Activated CD4-positive, alpha-beta memory T cell treated with anti-CD3 and anti-CD28 coated beads for 36 hours (primary cell): ENCODE results near the gene TRPV5. TPM values are rescaled to one million over a fixed set of nuclear protein-coding genes. Genes with fewer than 3 reads are reported as not detected.

ENCODE experiments used
- CTCF ChIA-PET: fragments of 350-600 bp; sonication (Branson Sonifier 250); formaldehyde crosslinking; loops from one replicate; lab custom pipeline; 2021; ENCODE audit warnings: antibody characterized with exemption, inconsistent platforms; lab: Charles Lee
- POLR2A ChIA-PET: fragments of 350-600 bp; sonication (Branson Sonifier 250); formaldehyde crosslinking; loops from one replicate; lab custom pipeline; 2021; ENCODE audit warnings: antibody characterized with exemption; lab: Charles Lee
- DNase-seq: peaks from one replicate; pipeline ENCODE4 v3.0.0-alpha.2; 2020
- H3K27ac Mint-ChIP-seq: one replicate; pipeline ENCODE4 v1.8.0; 2021; ENCODE audit warnings: mixed read lengths
- H3K27me3 Mint-ChIP-seq: one replicate; pipeline ENCODE4 v1.8.0; 2021; ENCODE audit warnings: mixed read lengths
- H3K36me3 Mint-ChIP-seq: one replicate; pipeline ENCODE4 v1.8.0; 2021; ENCODE audit warnings: mixed read lengths
- H3K4me1 Mint-ChIP-seq: one replicate; pipeline ENCODE4 v1.8.0; 2021; ENCODE audit warnings: low read depth, mixed read lengths
- H3K4me3 Mint-ChIP-seq: one replicate; pipeline ENCODE4 v1.8.0; 2021; ENCODE audit warnings: mild to moderate bottlenecking, mixed read lengths
- H3K9me3 Mint-ChIP-seq: one replicate; pipeline ENCODE4 v1.8.0; 2021; ENCODE audit warnings: mixed read lengths
- intact Hi-C: fragments of 100-400 bp; cut with micrococcal nuclease; formaldehyde crosslinking; loops from one replicate; pipeline ENCODE4 v1.15.1; 2023
- total RNA-seq, 2 experiments: library from RNA; stranded (reverse); gene quantifications; one replicate each; pipeline ENCODE4 v1.2.3, GENCODE V29; 2021

Gene TRPV5
- total RNA-seq, 2 experiments from 2014 or later: not detected

GRCh38 chr7:142880876-142881505 lies 52.6 kb downstream of the TRPV5 start:
- Mint-ChIP-seq H3K27ac (no peak overlapping the region), H3K9me3 (no peaks in the 10 kb centered on the region), H3K27me3 (peaks cover 2% of the 10 kb centered on the region), H3K4me3 (no peak overlapping the region), H3K4me1 (no peaks in the 10 kb centered on the region), H3K36me3 (no peaks in the 10 kb centered on the region)
- intact Hi-C loops: loop anchor here (1.0 kb wide), 3 partner anchors 27 to 334 kb away; no protein-coding TSS in a partner anchor
- peak; percentile 59 for DNase-seq
- ChIA-PET POLR2A (no interaction called here), CTCF (interaction anchor here (0.6 to 3.6 kb wide), 32 partner anchors 9 to 1358 kb away, joined by 3 to 35 read pairs (median 3); partner anchors contain the start of gene TAS2R40)

DNA sequence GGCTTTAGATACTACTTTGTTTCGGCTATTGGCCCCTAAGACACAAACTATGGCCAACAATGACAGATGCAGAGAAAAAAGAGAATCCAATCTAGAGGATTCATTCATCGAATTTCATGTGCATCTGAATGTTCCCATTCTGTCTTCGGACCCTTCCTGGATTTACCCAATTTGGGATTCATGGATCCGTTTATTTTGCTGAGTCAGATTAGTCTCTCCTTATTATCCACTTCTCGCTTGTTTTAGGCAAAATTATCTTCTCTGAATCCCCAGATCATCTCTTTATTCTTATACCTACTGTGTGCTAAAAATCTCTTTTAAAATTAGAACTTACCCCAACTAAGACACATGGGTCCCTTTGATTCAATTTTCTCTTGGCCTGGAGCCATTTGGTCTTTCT lies 54.5 kb downstream of the TRPV5 start:
- no peak for DNase-seq
- H3K9me3 Mint-ChIP-seq: no peaks in the 10 kb centered on the region
- no peak overlapping the region for H3K27ac Mint-ChIP-seq
- H3K4me1 Mint-ChIP-seq: no peaks in the 10 kb centered on the region
- no peak overlapping the region for H3K4me3 Mint-ChIP-seq
- H3K36me3 Mint-ChIP-seq: no peaks in the 10 kb centered on the region
- H3K27me3 Mint-ChIP-seq: peaks cover 2% of the 10 kb centered on the region
- POLR2A ChIA-PET: no interaction called here
- intact Hi-C loops: no loop called here
- CTCF ChIA-PET: interaction anchor here (1.0 to 3.6 kb wide), 6 partner anchors 13 to 336 kb away, joined by 3 to 35 read pairs (median 4); partner anchors contain the start of gene EPHB6

DNA sequence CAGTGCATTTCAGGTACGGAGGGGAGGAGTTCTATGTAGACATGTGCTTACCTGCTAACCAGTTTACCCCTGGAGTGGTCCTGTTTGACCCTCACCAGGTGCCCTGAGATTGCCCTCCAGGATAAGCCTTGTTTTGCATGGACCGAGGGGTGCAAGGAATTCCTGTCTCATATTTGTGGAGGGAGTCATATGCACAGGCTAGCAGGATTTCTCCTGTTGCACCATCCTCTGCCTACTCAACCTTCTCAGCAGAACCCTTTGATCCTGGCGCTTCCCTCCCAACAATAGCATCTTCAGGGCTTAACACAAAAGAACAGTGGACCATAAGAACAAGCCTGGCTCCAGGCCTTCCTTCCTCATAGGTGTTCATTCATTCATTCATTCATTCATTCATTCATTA lies 55.2 kb downstream of the TRPV5 start:
- H3K4me1 Mint-ChIP-seq: no peaks in the 10 kb centered on the region
- DNase-seq: no peak
- intact Hi-C loops: no loop called here
- no peak overlapping the region for H3K27ac Mint-ChIP-seq
- POLR2A ChIA-PET: no interaction called here
- H3K36me3 Mint-ChIP-seq: no peaks in the 10 kb centered on the region
- H3K4me3 Mint-ChIP-seq: no peak overlapping the region
- no peaks in the 10 kb centered on the region for H3K9me3 Mint-ChIP-seq
- no peaks in the 10 kb centered on the region for H3K27me3 Mint-ChIP-seq
- CTCF ChIA-PET: interaction anchor here (1.0 to 3.6 kb wide), 3 partner anchors 12 to 124 kb away, joined by 3 to 35 read pairs (median 4); no protein-coding TSS in a partner anchor

DNA sequence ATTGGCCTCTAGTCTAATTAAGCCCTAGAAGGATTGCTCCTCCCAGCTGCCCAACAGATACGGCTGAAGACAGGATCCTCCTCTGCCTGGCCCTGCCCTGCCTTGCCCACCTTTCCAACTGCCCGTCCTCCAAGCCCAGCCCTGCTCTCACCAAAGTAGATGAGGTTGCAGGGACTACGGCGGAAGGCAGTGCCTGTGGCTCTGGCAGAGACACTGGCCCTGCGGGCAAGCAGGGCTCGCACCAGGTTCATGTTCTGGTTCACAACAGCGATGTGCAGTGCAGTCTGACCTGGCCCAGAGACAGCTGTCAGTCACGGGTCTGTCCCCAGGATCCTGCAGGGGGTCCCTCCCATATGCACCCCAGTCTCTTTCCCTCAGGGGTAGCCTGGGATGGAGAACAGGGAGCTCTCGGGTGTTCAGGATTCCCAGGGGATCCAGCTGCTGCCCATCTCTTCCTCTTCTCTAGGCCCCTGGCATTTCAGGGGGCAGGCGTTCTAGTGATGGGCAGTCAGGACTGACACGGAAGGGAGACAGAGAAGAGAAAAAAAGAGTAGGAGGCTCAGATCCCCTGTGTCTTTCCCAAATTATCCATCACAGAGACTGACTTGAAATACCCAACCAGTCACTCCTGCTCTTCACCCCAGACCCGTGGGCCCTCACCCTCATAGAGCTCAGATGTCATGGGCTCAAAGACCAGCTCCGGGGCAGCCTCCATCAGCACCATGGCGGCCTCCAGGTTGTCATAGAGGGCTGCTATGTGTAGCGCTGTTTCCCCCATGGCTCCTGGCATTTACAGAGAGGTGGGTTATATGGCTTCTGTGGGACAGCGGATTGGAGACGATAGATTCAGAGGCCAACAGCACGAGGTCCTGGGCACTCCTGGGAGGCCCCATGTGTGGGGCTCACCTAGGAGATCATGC lies 56.3 kb downstream of the TRPV5 start:
- H3K4me1 Mint-ChIP-seq: no peaks in the 10 kb centered on the region
- H3K27ac Mint-ChIP-seq: no peak overlapping the region
- H3K27me3 Mint-ChIP-seq: no peaks in the 10 kb centered on the region
- POLR2A ChIA-PET: no interaction called here
- intact Hi-C loops: no loop called here
- CTCF ChIA-PET: interaction anchor here (0.7 kb wide), 1 partner anchor 23 kb away, joined by 3 read pairs; no protein-coding TSS in a partner anchor
- no peaks in the 10 kb centered on the region for H3K9me3 Mint-ChIP-seq
- DNase-seq: no peak
- no peaks in the 10 kb centered on the region for H3K36me3 Mint-ChIP-seq
- H3K4me3 Mint-ChIP-seq: no peak overlapping the region

DNA sequence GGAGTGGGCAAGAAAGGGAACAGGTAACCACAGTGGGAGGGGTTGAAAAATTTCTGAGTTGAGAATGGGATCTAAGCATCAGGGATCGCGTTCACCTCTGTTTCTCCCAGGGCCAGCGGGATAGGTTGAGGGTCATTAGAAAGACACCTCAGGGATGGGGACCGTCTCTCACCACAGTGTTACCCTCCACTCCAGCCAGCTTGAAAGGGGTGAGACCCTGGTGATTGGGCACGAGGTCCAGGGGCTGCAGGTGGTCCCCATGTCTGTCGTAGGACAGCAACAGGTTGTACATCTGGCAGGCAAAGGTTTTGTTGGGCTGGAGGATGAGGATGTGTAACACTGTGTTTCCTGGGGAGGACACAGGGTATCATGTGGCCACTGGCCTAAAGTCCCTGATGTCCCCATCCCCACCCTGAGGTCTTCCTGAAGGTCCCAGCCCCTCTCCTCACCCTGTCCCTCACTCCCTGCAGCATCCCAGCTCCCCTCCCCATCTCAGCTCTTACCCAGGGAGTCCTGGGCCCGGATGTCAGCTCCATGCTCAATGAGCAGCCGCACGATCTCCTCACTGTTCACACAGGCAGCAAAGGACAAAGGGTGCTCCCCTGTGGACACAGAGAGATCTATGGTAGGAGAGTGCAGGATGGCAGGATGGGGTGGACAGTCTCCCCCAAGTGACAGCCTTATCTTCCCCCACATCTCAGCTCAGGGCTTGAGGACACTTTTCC lies 57.1 kb downstream of the TRPV5 start:
- Mint-ChIP-seq H3K36me3 (no peaks in the 10 kb centered on the region), H3K4me3 (no peak overlapping the region), H3K9me3 (no peaks in the 10 kb centered on the region), H3K27me3 (no peaks in the 10 kb centered on the region), H3K4me1 (no peaks in the 10 kb centered on the region), H3K27ac (no peak overlapping the region)
- ChIA-PET CTCF (no interaction called here), POLR2A (no interaction called here)
- intact Hi-C loops: no loop called here
- no peak for DNase-seq

DNA sequence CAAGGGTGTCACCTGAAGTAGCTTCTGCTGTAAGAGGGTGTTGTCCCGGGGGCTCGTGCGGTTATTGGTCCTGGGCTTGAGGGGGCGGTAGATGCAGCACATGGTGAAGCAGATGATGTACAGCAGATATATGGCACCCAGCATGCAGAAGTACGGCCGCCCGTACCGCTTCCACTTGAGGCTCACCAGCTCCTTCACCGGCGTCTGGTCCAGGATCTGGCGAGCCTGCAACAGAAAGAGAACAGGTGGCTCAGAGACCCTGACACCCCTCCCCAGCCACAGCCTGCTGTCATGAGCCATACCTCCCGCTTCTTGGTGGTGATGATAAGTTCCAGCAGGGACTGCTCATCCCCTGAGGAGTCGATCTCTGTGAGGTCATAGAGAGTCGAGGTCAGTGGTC lies 58.1 kb downstream of the TRPV5 start:
- ChIA-PET CTCF (interaction anchor here (2.7 kb wide), 1 partner anchor 127 kb away, joined by 14 read pairs; no protein-coding TSS in a partner anchor), POLR2A (no interaction called here)
- intact Hi-C loops: no loop called here
- no peak overlapping the region for H3K27ac Mint-ChIP-seq
- H3K36me3 Mint-ChIP-seq: no peaks in the 10 kb centered on the region
- H3K9me3 Mint-ChIP-seq: no peaks in the 10 kb centered on the region
- H3K4me3 Mint-ChIP-seq: no peak overlapping the region
- DNase-seq: no peak
- H3K27me3 Mint-ChIP-seq: no peaks in the 10 kb centered on the region
- H3K4me1 Mint-ChIP-seq: no peaks in the 10 kb centered on the region

DNA sequence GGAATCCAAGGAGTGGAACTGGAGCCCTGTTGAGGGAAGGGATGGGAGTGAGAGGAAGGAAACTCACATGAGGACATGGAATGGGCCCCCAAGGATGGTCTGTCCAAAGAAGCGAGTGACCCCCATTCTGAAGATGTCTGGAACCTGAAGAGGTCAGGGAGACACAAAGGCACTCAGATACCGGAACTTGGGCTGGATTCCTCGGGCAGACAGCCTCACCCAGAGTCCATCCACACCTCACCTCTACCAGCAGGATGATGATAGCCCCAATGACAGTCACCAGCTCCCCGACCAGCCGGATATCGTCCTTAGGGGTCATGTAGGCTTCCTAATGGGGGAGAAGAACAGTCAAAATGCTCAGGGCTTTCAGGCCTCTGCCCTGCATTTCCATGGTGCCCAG lies 58.7 kb downstream of the TRPV5 start:
- CTCF ChIA-PET: interaction anchor here (2.7 kb wide), 1 partner anchor 128 kb away, joined by 14 read pairs; no protein-coding TSS in a partner anchor
- DNase-seq: no peak
- no peak overlapping the region for H3K27ac Mint-ChIP-seq
- POLR2A ChIA-PET: interaction anchor here (0.6 kb wide), 1 partner anchor 344 kb away, joined by 3 read pairs; no protein-coding TSS in a partner anchor
- no peak overlapping the region for H3K4me3 Mint-ChIP-seq
- H3K27me3 Mint-ChIP-seq: no peaks in the 10 kb centered on the region
- H3K36me3 Mint-ChIP-seq: peaks cover 3% of the 10 kb centered on the region
- intact Hi-C loops: no loop called here
- H3K9me3 Mint-ChIP-seq: no peaks in the 10 kb centered on the region
- no peaks in the 10 kb centered on the region for H3K4me1 Mint-ChIP-seq

- peaks cover 3% of the 10 kb centered on the region for H3K36me3 Mint-ChIP-seq
- H3K4me1 Mint-ChIP-seq: no peaks in the 10 kb centered on the region
- H3K27ac Mint-ChIP-seq: no peak overlapping the region
- no peaks in the 10 kb centered on the region for H3K27me3 Mint-ChIP-seq
- no peak overlapping the region for H3K4me3 Mint-ChIP-seq
- POLR2A ChIA-PET: interaction anchor here (0.6 kb wide), 1 partner anchor 344 kb away, joined by 3 read pairs; no protein-coding TSS in a partner anchor
- intact Hi-C loops: no loop called here
- no peaks in the 10 kb centered on the region for H3K9me3 Mint-ChIP-seq
- CTCF ChIA-PET: interaction anchor here (1.0 to 2.7 kb wide), 2 partner anchors 63 to 128 kb away, joined by 3 to 14 read pairs; no protein-coding TSS in a partner anchor
- no peak for DNase-seq
Measured at GRCh38 chr7:142874409-142874808, 59.1 kb downstream of the TRPV5 start.

GRCh38 chr7:142873871-142874270 lies 59.7 kb downstream of the TRPV5 start:
- Mint-ChIP-seq H3K27ac (no peak overlapping the region), H3K4me3 (no peak overlapping the region), H3K27me3 (no peaks in the 10 kb centered on the region), H3K4me1 (no peaks in the 10 kb centered on the region), H3K9me3 (no peaks in the 10 kb centered on the region), H3K36me3 (peaks cover 3% of the 10 kb centered on the region)
- no peak for DNase-seq
- ChIA-PET CTCF (interaction anchor here (0.7 to 3.2 kb wide), 16 partner anchors 8 to 461 kb away, joined by 3 to 26 read pairs (median 4); partner anchors contain the start of gene EPHB6), POLR2A (interaction anchor here (0.6 kb wide), 1 partner anchor 345 kb away, joined by 3 read pairs; no protein-coding TSS in a partner anchor)
- intact Hi-C loops: loop anchor here (2.0 kb wide), 1 partner anchor 21 kb away; no protein-coding TSS in a partner anchor

DNA sequence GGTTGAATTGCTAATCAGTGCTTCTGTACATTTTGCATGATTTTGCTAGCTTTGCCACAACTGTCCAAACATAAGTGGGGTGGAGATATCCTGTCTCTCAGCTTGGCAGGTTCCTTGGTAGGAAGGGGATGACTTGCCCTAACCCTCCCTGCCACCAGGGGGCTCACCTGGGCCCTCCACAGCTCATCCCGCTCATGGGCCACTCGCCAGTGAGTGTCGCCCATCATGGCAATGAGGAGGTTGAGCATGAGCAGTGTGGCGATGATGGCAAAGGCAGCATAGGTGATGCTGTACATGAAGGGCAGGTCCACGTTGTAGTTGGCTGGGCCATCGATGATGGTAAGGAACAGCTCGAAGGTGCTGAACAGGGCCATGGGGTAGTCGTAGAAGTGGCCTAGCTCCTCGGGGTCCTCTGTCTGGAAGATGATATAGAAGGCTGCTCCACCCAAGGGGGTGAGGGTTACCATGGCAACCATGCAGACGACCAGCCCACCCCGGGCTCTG lies 60.2 kb downstream of the TRPV5 start:
- Mint-ChIP-seq H3K27ac (no peak overlapping the region), H3K4me3 (no peak overlapping the region), H3K9me3 (no peaks in the 10 kb centered on the region), H3K27me3 (no peaks in the 10 kb centered on the region), H3K4me1 (no peaks in the 10 kb centered on the region), H3K36me3 (peaks cover 3% of the 10 kb centered on the region)
- DNase-seq: peak; percentile 58
- POLR2A ChIA-PET: no interaction called here
- intact Hi-C loops: loop anchor here (2.0 kb wide), 1 partner anchor 21 kb away; no protein-coding TSS in a partner anchor
- CTCF ChIA-PET: interaction anchor here (0.5 to 3.2 kb wide), 31 partner anchors 8 to 507 kb away, joined by 3 to 26 read pairs (median 4); partner anchors contain the start of gene EPHB6

GRCh38 chr7:142872106-142872675 lies 61.4 kb downstream of the TRPV5 start:
- H3K36me3 Mint-ChIP-seq: peaks cover 3% of the 10 kb centered on the region
- intact Hi-C loops: loop anchor here (2.0 kb wide), 1 partner anchor 19 kb away; no protein-coding TSS in a partner anchor
- no peak for DNase-seq
- ChIA-PET POLR2A (no interaction called here), CTCF (interaction anchor here (0.8 to 3.2 kb wide), 17 partner anchors 9 to 485 kb away, joined by 3 to 26 read pairs (median 4); partner anchors contain the start of gene EPHB6)
- no peaks in the 10 kb centered on the region for H3K27me3 Mint-ChIP-seq
- no peak overlapping the region for H3K27ac Mint-ChIP-seq
- H3K4me1 Mint-ChIP-seq: no peaks in the 10 kb centered on the region
- H3K4me3 Mint-ChIP-seq: no peak overlapping the region
- no peaks in the 10 kb centered on the region for H3K9me3 Mint-ChIP-seq
